HTERT RPE-1 (cell line): ENCODE results near the gene AFAP1L2.

Experiments
- in situ Hi-C: fragments of 300-500 bp; cut with MboI; formaldehyde crosslinking; loops from 4 replicates; pipeline ENCODE4 v1.14.3; 2020; ENCODE audit warnings: low sequenced_read_pairs

AFAP1L2 gene, protein sequence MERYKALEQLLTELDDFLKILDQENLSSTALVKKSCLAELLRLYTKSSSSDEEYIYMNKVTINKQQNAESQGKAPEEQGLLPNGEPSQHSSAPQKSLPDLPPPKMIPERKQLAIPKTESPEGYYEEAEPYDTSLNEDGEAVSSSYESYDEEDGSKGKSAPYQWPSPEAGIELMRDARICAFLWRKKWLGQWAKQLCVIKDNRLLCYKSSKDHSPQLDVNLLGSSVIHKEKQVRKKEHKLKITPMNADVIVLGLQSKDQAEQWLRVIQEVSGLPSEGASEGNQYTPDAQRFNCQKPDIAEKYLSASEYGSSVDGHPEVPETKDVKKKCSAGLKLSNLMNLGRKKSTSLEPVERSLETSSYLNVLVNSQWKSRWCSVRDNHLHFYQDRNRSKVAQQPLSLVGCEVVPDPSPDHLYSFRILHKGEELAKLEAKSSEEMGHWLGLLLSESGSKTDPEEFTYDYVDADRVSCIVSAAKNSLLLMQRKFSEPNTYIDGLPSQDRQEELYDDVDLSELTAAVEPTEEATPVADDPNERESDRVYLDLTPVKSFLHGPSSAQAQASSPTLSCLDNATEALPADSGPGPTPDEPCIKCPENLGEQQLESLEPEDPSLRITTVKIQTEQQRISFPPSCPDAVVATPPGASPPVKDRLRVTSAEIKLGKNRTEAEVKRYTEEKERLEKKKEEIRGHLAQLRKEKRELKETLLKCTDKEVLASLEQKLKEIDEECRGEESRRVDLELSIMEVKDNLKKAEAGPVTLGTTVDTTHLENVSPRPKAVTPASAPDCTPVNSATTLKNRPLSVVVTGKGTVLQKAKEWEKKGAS

DNA sequence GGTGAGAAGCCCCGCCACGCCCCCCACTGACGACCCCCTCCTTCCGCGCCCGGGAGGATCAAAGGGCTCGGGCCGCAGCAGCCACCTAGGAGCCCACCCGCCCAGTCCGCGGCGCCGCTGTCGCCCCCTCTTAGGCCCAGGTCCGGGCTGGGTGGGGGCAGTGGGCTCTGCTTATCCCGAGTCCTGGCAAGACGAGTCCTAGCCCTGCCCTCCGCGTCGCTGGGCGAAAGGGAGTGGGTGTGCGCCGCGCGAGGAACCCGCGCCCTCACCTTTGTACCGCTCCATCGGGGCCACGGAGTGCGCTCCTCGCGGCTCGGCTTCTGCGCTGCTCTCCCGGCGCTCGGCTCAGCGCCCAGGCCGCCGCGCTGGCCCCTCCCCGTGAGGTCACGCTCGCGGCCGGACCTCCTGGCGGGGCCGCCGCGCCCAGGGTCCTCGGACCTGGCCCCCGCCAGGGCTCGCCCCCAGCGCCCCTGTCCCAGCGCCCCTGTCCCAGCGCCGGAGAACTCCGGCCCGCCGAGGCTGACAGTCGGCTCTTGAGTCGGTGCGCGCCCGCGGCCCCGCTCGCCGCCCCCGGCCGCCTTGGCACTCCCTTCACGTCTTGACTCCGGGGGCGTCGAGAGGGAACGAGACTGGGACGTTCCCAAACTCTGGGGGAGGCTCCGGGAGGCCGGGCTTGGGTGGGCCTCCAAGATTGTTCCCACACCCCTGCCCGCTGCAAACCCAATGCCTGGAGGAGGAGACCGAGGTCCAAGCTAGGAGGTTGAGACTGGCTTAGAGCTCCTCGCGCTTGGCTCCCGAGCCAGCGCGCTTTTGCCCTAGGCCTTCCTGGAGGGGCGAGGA lies at the start of gene AFAP1L2:
TSS of gene AFAP1L2 (minus strand) at position 332 of the 840 bp plus-strand sequence. CDS start at position 285, 47 bp downstream.
- in situ Hi-C loops, result no loop called here

DNA sequence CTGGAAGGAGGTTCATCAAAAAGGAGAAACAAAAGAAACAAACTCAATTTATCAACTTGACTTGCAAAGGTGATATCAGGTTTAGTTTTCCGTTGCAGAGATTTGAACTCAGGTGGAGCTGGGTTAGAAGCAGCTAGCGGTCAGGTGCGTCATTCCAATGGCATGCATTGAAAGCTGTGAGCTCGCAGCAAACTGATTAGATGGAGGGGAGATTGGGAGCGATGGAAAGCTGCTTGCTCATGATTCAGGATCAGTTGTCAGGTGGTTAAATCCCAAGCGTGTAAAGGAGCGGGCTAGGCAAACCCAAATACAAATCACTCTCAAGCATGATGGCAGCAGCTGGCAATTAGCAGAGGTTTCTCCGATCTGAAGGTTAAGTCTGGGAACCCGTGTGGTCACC lies 49.3 kb upstream of the AFAP1L2 start:
- in situ Hi-C loops, result no loop called here

- in situ Hi-C loops, result no loop called here
Observed at GRCh38 chr10:114448897-114449296, 44.6 kb upstream of the AFAP1L2 start.

GRCh38 chr10:114445332-114445731 lies 41.0 kb upstream of the AFAP1L2 start:
- in situ Hi-C loops, result no loop called here

DNA sequence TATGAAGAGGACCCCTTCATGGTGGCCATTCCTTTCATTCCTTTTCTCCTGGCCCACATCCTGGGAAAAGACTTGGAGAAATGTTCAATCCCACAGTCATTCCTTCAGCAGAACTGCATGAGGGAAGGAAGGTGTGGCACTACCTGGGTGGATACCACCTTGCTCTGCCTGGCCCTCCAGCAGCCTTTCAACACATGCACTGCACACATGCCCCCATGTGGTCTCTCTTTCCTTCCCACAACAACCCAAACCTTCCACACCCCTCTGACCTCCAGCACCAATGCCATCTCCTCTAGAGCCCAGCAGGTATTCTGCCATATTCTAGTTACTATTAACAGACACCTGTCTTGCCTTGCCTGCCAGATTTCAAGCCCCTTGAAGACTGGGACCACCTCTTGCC lies 40.5 kb upstream of the AFAP1L2 start:
- in situ Hi-C loops, result no loop called here

DNA sequence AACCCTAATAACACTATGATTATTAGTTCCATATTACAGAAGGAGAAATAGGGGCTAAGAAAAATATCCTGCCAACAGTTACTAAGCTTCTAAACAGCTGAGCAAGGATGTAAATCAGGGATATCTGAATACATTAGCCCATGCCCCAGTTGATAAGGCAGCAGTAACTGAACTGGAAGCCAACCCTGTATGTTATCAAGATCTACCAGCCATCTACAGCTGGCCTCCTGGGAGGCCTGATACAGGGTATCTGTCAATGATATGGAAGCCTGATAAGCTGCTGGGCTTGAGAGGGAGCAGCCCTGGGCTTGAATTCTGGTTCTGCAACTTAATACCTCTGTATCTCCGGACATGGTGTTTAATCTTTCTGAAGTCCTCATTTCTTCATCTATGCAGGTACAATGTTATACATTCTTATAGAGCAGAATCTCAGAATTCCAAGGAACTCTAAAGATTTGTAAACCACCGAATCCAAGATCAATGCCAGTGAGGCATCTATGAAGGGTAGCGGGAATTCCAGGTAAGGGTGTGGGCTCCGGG lies 37.9 kb upstream of the AFAP1L2 start:
- in situ Hi-C loops, result no loop called here

GRCh38 chr10:114441107-114441506 lies 36.8 kb upstream of the AFAP1L2 start:
- in situ Hi-C loops, result no loop called here

DNA sequence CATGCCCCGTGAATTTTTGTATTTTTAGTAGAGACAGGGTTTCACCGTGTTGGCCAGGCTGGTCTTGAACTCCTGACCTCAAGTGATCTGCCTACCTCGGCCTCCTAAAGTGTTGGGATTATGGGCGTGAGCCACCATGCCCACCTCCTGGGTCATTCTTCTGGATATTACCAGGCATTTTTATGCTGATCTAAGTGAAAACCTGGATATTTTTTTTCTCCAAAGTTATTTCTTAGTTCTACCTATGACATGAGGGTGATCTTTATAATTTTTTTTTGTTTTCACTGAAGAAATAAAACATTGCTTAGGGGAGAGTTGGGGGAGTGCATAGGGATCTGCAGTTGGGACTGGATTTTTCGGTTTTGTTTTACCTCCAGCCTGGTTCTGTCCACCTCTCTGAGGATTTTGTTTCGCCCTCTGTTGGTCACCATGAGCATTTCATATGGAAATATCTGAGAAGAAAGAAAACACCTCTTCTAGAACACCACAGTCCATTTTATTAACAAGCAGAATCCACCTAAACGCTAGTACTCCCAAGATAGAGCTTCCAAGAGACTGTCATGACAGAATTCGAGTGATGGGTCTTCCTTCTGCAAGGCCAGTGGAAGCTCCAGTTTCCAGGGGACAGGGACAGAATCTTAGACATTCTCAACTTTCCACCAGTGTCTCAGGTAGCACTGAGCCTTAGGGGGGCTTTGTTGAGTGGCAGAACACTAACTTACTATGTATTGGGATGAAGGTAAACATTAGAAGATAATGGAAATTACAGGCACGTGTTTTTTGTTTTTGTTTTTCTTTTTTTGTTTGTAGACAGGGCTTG lies 33.4 kb upstream of the AFAP1L2 start:
- in situ Hi-C loops, result no loop called here

- in situ Hi-C loops, result no loop called here
Observed at GRCh38 chr10:114436941-114437340, 32.6 kb upstream of the AFAP1L2 start.

DNA sequence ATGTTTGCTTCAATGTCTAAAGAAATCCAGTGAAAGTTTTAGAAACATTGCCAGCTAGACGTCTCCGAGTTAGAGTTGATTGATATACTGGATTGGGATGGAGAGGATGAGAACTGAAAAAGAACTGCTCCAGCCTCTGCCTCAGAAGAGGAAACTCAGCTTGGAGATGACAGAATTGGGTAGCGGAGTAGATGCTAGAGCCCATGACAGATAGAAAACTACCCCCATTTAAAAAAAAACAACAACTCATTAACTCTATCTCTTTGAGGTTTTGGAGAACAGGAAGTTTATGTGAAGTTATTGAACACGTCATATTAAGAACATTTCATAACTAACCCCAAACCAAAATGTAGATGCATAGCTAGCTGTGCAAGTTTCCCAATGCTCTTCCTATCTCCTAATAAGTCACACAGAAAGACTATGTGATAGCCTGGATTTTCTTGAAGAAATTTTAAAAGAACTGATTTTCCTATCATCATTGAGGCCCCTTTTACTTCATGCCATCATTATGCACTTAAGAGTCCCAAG lies 28.3 kb upstream of the AFAP1L2 start:
- in situ Hi-C loops, result no loop called here

- in situ Hi-C loops, result no loop called here
Observed at GRCh38 chr10:114431414-114432135, 27.3 kb upstream of the AFAP1L2 start.

DNA sequence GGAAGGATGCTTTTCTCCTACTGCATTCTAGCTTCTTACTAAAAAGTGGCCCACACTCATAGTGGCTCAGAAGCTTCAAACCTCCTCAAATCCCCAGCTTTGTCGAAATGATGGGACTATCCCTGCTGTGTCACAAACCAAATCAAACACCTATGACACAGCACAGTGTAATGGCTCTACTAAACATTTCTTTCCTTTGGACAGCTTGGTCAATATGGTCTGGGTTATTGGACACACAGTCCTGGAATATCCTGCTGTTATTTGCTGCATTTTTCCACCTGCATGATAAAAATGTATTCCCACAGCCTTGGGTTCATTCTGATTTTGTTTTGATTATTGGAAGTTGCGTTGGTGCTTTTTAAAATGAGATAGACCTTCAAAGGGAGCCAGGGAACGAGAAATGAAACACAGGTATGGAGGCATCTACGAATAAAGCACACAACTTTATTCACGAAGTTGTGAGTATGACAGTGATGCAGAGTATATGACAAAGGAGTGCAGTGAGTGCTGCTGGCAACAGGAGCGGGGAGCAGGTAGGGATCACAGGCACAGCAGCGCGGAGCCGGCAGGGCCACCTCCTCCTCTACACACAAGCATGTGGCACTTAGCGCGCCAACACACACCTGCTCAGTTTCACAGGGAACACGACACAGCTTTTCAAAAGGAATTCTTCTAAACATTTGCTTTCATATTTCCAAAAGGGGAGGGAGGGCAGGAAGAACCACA lies 26.5 kb upstream of the AFAP1L2 start:
- in situ Hi-C loops, result no loop called here

DNA sequence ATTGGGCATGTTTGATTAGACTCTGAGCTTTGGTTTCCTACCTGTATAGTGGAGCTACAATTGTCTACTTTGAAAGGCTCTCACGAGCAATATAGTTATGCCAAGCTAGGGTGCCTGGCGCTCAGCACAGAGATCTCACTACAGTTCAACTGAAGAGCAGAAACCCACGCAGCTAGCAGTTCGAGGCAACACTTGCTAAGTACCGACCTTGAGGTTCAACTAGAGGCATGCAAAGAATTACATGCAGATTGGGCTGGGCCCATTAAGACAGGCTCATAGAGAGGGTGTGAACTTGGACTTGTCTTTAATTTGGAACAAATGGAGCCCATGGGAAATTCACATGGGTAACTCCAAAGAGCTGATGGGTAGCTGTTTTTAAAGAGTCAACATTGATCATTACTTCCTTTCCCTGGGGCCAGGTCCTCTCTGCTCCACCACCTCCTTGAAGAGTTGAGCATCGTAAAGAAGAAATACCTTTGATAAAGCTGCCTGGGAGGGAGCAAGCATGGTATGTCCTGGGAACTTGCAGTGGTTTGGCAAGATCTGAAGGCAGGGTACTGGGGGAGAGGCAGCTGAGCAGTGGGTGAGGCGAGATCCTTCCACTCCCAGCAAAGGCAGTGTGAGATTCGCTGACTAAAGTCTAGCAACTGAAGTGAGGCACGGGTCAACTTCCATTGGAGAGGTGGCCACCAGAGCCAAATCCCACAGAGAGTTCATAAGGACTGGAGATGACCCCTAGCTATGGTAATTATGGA lies 25.5 kb upstream of the AFAP1L2 start:
- in situ Hi-C loops, result no loop called here

DNA sequence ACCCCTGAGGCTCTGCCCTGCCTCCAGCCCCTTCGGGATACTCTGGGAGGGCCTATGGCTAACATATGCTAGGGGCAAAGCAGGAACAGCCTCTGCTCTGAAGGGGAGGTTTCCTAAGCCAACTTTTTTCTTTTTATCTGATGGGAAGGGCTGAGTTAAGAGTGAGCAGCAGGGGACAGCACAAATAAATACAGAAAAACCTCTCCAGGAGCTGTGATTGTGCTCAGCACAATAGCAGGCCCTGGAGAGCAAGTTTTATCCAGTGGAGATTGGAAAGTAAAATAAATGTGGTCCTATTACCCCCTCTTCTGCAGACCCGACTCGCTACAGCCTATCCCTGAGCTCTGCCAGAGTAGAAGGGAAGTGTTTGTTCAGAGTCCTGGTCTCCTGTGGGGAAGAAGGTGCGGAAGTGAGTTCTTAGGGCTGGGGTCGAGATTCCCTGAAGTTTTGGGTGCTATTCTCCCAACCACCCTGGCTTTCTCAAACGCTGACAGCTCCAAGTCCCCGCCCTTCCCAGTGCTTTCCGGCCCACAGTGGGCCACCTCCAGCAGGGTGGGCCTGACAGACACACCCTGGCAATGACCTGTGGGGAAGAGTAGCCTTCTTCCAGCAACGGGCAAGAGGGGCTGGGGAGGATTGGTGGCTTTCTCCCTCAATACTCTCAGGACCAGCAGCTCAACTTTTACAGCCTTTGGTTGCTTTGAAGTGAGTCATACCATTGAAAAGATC lies 23.0 kb upstream of the AFAP1L2 start:
- in situ Hi-C loops, result no loop called here

GRCh38 chr10:114426476-114426875 lies 22.2 kb upstream of the AFAP1L2 start:
- in situ Hi-C loops, result no loop called here

DNA sequence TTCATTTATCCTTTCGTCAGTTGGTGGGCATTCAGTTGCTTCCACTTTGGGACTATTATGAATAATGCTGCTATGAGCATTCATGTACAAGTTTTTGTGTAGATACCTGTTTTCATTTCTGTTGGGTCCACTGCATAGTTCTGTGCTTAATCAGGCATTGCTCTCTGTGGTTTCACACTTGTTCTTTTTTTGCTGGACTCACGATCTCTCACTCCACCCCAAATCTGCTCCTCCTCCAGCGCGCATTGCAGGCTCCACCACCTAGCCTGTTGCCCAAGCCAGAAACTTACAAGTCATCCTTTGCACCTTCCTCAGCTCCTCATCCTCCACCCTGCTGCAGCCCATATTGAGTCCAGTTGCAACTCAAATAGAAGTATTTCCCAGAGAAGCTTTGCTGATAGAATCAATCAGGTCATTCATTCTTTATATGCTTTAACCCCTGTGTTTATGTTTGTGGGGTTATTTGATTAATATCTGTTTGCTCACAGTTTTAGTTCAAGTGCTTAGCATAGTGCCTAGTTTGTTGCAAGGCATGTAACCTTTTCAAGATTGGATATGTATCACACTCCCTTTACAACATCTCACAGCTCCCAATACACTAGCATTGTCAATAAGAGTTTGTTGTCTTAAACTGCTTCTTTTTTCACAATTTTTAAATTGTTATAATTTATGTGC lies 16.6 kb upstream of the AFAP1L2 start:
- in situ Hi-C loops, result no loop called here

DNA sequence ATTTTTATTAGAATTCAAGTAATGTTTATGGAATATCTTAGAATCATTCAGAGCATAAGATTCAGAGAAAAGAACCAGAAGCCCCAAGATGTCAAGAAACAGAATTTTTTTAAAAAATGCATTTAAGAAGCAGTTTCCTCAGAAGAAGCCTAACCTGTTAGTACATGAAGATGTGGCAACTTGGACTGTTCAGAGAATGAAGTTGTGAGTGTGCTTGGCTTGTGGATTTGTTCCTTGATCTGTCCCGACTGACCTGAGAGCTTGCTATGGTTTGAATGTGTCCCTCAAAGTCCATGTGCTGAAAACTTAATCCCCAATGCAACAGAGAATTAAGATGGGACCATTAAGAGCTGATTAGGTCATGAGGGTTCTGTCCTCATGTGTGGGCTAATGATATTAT lies 13.8 kb upstream of the AFAP1L2 start:
- in situ Hi-C loops, result no loop called here
